GM19240 (cell line): Measurements from ENCODE around the gene ADIPOQ.
"Not testable (repeated sequence)": the region's sequence is repeated elsewhere in the genome, so short reads cannot be mapped to it uniquely, and the experiment has no call there.

Experiments used
- DNase-seq: peaks from one replicate; pipeline ENCODE4 v3.0.0; 2011; ENCODE audit warnings: low spot score; ENCODE audit not compliant: insufficient read length

Gene ADIPOQ

GRCh38 chr3:186901135-186901734 is 58.7 kb downstream of the ADIPOQ start:
- DNase-seq: no peak

- DNase-seq: no peak
Measured at GRCh38 chr3:186902154-186902553, 59.6 kb downstream of the ADIPOQ start.

- DNase-seq: no peak
Measured at GRCh38 chr3:186902713-186903112, 60.2 kb downstream of the ADIPOQ start.

DNA sequence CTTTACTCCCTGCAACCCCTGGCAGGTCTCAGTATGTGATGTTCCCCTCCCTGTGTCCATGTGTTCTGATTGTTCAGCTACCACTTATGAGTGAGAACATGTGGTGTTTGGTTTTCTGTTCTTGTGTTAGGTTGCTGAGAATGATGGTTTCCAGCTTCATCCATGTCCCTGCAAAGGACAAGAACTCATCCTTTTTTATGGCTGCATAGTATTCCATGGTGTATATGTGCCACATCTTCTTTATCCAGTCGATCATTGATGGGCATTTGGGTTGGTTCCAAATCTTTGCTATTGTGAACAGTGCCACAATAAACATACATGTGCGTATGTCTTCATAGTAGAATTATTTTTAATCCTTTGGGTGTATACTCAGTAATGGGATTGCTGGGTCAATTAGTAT is 61.2 kb downstream of the ADIPOQ start:
- DNase-seq: not testable (repeated sequence)

- DNase-seq: not testable (repeated sequence)
Measured at GRCh38 chr3:186907075-186907474, 64.6 kb downstream of the ADIPOQ start.
